Measurements from ENCODE around the gene PRR5. TPM values are rescaled to one million over a fixed set of nuclear protein-coding genes. Genes with fewer than 3 reads are reported as not detected.

The PRR5 gene
- total and polyA plus RNA-seq, 4 donors: 11.5 to 49.1 (median 19.3) TPM

DNA sequence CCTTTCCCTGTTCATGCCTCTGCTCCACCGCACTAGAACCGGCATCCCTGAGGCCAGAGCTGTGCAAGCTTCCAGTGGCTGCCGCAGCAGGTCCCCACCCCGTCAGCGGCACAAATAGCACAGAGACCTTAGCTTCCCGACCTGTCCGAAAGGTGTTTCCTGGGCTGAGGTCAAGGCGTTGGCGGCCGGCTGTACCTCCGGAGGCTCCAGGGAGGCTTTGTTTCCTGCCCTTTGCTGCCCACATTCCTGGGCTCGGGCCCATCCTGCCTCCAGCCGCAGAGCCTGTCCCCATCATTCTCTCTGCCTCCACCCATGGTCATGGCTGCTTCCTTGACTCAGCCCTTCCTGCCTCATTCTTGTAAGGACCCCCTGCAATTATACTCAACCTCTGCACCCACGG is 81.6 kb downstream of the PRR5 start:
- H3K9ac ChIP-seq (ENCODE audit: low read depth in 1 of 2, low read length in 2 of 2): no peak overlapping the region
- H3K4me3 ChIP-seq (ENCODE audit: low read depth in 1 of 3, low read length in 3 of 3): no peak overlapping the region
- no peaks in the 10 kb centered on the region for H3K36me3 ChIP-seq (ENCODE audit: control insufficient read depth in 4 of 4, insufficient read depth in 3 of 4, low read depth in 1 of 4, low read length in 3 of 4)
- no peak for DNase-seq (ENCODE audit: low spot score)
- H3K27ac ChIP-seq (ENCODE audit: low read depth in 1 of 2, low read length in 2 of 2): no peak overlapping the region
- WGBS: 57% methylated on average over 14 of the region's 14 CpGs
- H3K27me3 ChIP-seq (ENCODE audit: control insufficient read depth in 4 of 4, insufficient read depth in 4 of 4, low read length in 3 of 4): no peaks in the 10 kb centered on the region
- TF ChIP-seq NR2F2 (IDR thresholded peaks at IDR 0.05) (no peak), RXRA (IDR thresholded peaks at IDR 0.05) (no peak), SP1 (IDR thresholded peaks at IDR 0.05) (no peak), FOXA1 (IDR thresholded peaks at IDR 0.05) (no peak), FOXA2 (IDR thresholded peaks at IDR 0.05) (no peak), CTCF (IDR thresholded peaks at IDR 0.05; ENCODE audit: low read depth, low read length, missing input control) (no peak), JUND (IDR thresholded peaks at IDR 0.05) (no peak), HNF4A (conservative IDR thresholded peaks at IDR 0.05) (no peak), HNF4G (IDR thresholded peaks at IDR 0.05) (no peak), EGR1 (IDR thresholded peaks at IDR 0.05; ENCODE audit: low read depth in 2 of 2) (no peak), RAD21 (IDR thresholded peaks at IDR 0.05) (no peak), YY1 (IDR thresholded peaks at IDR 0.05) (no peak), REST (IDR thresholded peaks at IDR 0.05) (no peak), GABPA (IDR thresholded peaks at IDR 0.05 in 1 of 2, conservative IDR thresholded peaks at IDR 0.05 in 1 of 2) (no peak), TAF1 (conservative IDR thresholded peaks at IDR 0.05) (no peak)
- TF ChIP-seq, protein P1, sequence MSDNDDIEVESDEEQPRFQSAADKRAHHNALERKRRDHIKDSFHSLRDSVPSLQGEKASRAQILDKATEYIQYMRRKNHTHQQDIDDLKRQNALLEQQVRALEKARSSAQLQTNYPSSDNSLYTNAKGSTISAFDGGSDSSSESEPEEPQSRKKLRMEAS (IDR thresholded peaks at IDR 0.05): no peak
- TF ChIP-seq, protein P2, sequence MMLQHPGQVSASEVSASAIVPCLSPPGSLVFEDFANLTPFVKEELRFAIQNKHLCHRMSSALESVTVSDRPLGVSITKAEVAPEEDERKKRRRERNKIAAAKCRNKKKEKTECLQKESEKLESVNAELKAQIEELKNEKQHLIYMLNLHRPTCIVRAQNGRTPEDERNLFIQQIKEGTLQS (IDR thresholded peaks at IDR 0.05): no peak
- TF ChIP-seq, protein P3, sequence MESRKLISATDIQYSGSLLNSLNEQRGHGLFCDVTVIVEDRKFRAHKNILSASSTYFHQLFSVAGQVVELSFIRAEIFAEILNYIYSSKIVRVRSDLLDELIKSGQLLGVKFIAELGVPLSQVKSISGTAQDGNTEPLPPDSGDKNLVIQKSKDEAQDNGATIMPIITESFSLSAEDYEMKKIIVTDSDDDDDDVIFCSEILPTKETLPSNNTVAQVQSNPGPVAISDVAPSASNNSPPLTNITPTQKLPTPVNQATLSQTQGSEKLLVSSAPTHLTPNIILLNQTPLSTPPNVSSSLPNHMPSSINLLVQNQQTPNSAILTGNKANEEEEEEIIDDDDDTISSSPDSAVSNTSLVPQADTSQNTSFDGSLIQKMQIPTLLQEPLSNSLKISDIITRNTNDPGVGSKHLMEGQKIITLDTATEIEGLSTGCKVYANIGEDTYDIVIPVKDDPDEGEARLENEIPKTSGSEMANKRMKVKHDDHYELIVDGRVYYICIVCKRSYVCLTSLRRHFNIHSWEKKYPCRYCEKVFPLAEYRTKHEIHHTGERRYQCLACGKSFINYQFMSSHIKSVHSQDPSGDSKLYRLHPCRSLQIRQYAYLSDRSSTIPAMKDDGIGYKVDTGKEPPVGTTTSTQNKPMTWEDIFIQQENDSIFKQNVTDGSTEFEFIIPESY (IDR thresholded peaks at IDR 0.05): no peak
- H3K4me1 ChIP-seq (ENCODE audit: control insufficient read depth in 4 of 4, insufficient read depth in 4 of 4, low read length in 3 of 4): no peaks in the 10 kb centered on the region
- H3K9me3 ChIP-seq (ENCODE audit: control insufficient read depth in 4 of 4, low read length in 3 of 4): no peaks in the 10 kb centered on the region
